Naive thymus-derived CD8-positive, alpha-beta T cell (primary cell): ENCODE data around the gene METTL26. TPM values are rescaled to one million over a fixed set of nuclear protein-coding genes. Genes with fewer than 3 reads are reported as not detected.

Source experiments
- ATAC-seq, 2 donors: fragments of 150-1000 bp; cut with Tn5 transposase in 1 of 2; sonication (Bioruptor Pico), chemical (Tn5 transposase) in 1 of 2; 1 replicate in 1 of 2; 2 replicates in 1 of 2; pipeline ENCODE4 v1.10.0; 2021; ENCODE audit warnings: mild to moderate bottlenecking in 2 of 2, moderate library complexity in 2 of 2
- POLR2A ChIA-PET: fragments of 350-600 bp; sonication (Branson Sonifier 250); formaldehyde crosslinking; loops from one replicate; lab custom pipeline; 2021; ENCODE audit warnings: antibody characterized with exemption; lab: Charles Lee
- DNase-seq, 10 donors: peaks; one replicate each; pipeline versions ENCODE4 v3.0.0 to v3.0.0-alpha.2; 2020 to 2022
- H3K27ac Mint-ChIP-seq, 10 donors: one replicate each; pipeline ENCODE4 v1.8.0; 2020 to 2022; ENCODE audit warnings: mild to moderate bottlenecking in 10 of 10, mixed read lengths in 10 of 10, moderate library complexity in 4 of 10, inconsistent platforms in 1 of 10
- H3K27me3 Mint-ChIP-seq, 5 donors: one replicate each; pipeline ENCODE4 v1.8.0; 2021 to 2022; ENCODE audit warnings: mixed read lengths in 5 of 5
- H3K36me3 Mint-ChIP-seq, 3 donors: one replicate each; pipeline ENCODE4 v1.8.0; 2020 to 2022; ENCODE audit warnings: mixed read lengths in 3 of 3, mild to moderate bottlenecking in 2 of 3, inconsistent platforms in 1 of 3
- H3K4me1 Mint-ChIP-seq, 4 donors: one replicate each; pipeline ENCODE4 v1.8.0; 2021 to 2022; ENCODE audit warnings: mixed read lengths in 4 of 4
- H3K4me3 Mint-ChIP-seq, 10 donors: one replicate each; pipeline ENCODE4 v1.8.0; 2020 to 2022; ENCODE audit warnings: mild to moderate bottlenecking in 10 of 10, mixed read lengths in 10 of 10, moderate library complexity in 6 of 10, inconsistent platforms in 1 of 10
- H3K9me3 Mint-ChIP-seq, 9 donors: one replicate each; pipeline ENCODE4 v1.8.0; 2020 to 2022; ENCODE audit warnings: mixed read lengths in 9 of 9, mild to moderate bottlenecking in 3 of 9, inconsistent platforms in 1 of 9, moderate library complexity in 1 of 9
- polyA plus RNA-seq, 3 donors: library from polyadenylated mRNA; unstranded; fragments of 300-500 nt; fragmentation: Illumina TruSeq; gene quantifications; one replicate each; pipeline ENCODE4 v1.2.3, GENCODE V29; 2021
- total RNA-seq, 8 experiments: library from RNA in 2 of 8; stranded (reverse) in 2 of 8; gene quantifications; one replicate each; pipeline ENCODE4 v1.2.3 and lab custom pipeline; 2021 to 2026

METTL26 gene
- total and polyA plus RNA-seq, 5 experiments from 2014 or later = 69.2 to 98.4 (median 88.4) TPM

- POLR2A ChIA-PET = interaction anchor here (1.0 kb wide), 1 partner anchor 11 kb away, joined by 6 read pairs; no protein-coding TSS in a partner anchor
- DNase-seq (no peak), ATAC-seq (no peak)
- no peak overlapping the region for H3K27ac Mint-ChIP-seq
- no peak overlapping the region for H3K4me3 Mint-ChIP-seq
- no peaks in the 10 kb centered on the region for H3K27me3 Mint-ChIP-seq
- H3K4me1 Mint-ChIP-seq = peaks cover 17 to 53% (median 38%) of the 10 kb centered on the region in 4 donors
- peaks cover 0 to 9% (median 0%) of the 10 kb centered on the region in 3 donors for H3K36me3 Mint-ChIP-seq
- no peaks in the 10 kb centered on the region for H3K9me3 Mint-ChIP-seq
Observed at GRCh38 chr16:595094-595528, 41.0 kb downstream of the METTL26 start.

GRCh38 chr16:593807-594206, 42.3 kb downstream of the METTL26 start:
- H3K4me3 Mint-ChIP-seq = peak overlapping the region in 6 of 10 donors; percentile 18 to 68 (median 30)
- POLR2A ChIA-PET = interaction anchor here (2.6 kb wide), 1 partner anchor 43 kb away, joined by 7 read pairs; the partner anchor contains the start of gene METTL26
- ATAC-seq = no peak

GRCh38 chr16:593406-593805, 42.7 kb downstream of the METTL26 start:
- H3K4me1 Mint-ChIP-seq = peaks cover 21 to 57% (median 41%) of the 10 kb centered on the region in 4 donors
- no peak for ATAC-seq

More at GRCh38 chr16:593807-594206, 42.3 kb downstream of the METTL26 start:
- H3K9me3 Mint-ChIP-seq = no peaks in the 10 kb centered on the region
- H3K36me3 Mint-ChIP-seq = peaks cover 0 to 9% (median 0%) of the 10 kb centered on the region in 3 donors
- peak in 1 of 10 donors; percentile 50 for DNase-seq
- H3K27me3 Mint-ChIP-seq = no peaks in the 10 kb centered on the region
- peaks cover 17 to 53% (median 38%) of the 10 kb centered on the region in 4 donors for H3K4me1 Mint-ChIP-seq
- peak overlapping the region in 2 of 10 donors; percentile 55 to 63 for H3K27ac Mint-ChIP-seq

GRCh38 chr16:592518-593306, 43.4 kb downstream of the METTL26 start:
- no peak for ATAC-seq
- Mint-ChIP-seq H3K9me3 (no peaks in the 10 kb centered on the region), H3K27ac (peak overlapping the region in 2 of 10 donors; percentile 20 to 78), H3K36me3 (peaks cover 0 to 9% (median 0%) of the 10 kb centered on the region in 3 donors), H3K4me3 (no peak overlapping the region), H3K4me1 (peaks cover 21 to 59% (median 47%) of the 10 kb centered on the region in 4 donors), H3K27me3 (no peaks in the 10 kb centered on the region)
- DNase-seq = no peak
- POLR2A ChIA-PET = interaction anchor here (0.6 to 2.6 kb wide), 2 partner anchors 44 to 104 kb away, joined by 4 to 7 read pairs; partner anchors contain the start of gene METTL26

More at GRCh38 chr16:593406-593805, 42.7 kb downstream of the METTL26 start:
- no peaks in the 10 kb centered on the region for H3K27me3 Mint-ChIP-seq
- H3K4me3 Mint-ChIP-seq = peak overlapping the region in 6 of 10 donors; percentile 18 to 68 (median 30)
- H3K9me3 Mint-ChIP-seq = no peaks in the 10 kb centered on the region
- POLR2A ChIA-PET = interaction anchor here (2.6 kb wide), 1 partner anchor 43 kb away, joined by 7 read pairs; the partner anchor contains the start of gene METTL26
- DNase-seq = no peak
- H3K36me3 Mint-ChIP-seq = peaks cover 0 to 9% (median 0%) of the 10 kb centered on the region in 3 donors
- H3K27ac Mint-ChIP-seq = peak overlapping the region in 3 of 10 donors; percentile 21 to 63 (median 55)

- ATAC-seq = no peak
- Mint-ChIP-seq H3K36me3 (peaks cover 0 to 9% (median 0%) of the 10 kb centered on the region in 3 donors), H3K27ac (peak overlapping the region in 4 of 10 donors; percentile 27 to 78 (median 54)), H3K4me3 (peak overlapping the region in 9 of 10 donors; percentile 37 to 98 (median 90)), H3K9me3 (no peaks in the 10 kb centered on the region), H3K27me3 (no peaks in the 10 kb centered on the region), H3K4me1 (peaks cover 22 to 58% (median 50%) of the 10 kb centered on the region in 4 donors)
- peak in 1 of 10 donors; percentile 50 for DNase-seq
- POLR2A ChIA-PET = interaction anchor here (2.6 kb wide), 1 partner anchor 44 kb away, joined by 7 read pairs; the partner anchor contains the start of gene METTL26
Observed at GRCh38 chr16:591892-592517, 44.1 kb downstream of the METTL26 start.

GRCh38 chr16:591231-591630, 44.9 kb downstream of the METTL26 start:
- peak overlapping the region; percentile 74 to 97 (median 88) for H3K27ac Mint-ChIP-seq
- POLR2A ChIA-PET = no interaction called here
- peaks cover 0 to 5% (median 0%) of the 10 kb centered on the region in 3 donors for H3K36me3 Mint-ChIP-seq
- no peak for DNase-seq
- H3K4me3 Mint-ChIP-seq = peak overlapping the region; percentile 73 to 98 (median 92)
- no peaks in the 10 kb centered on the region for H3K9me3 Mint-ChIP-seq
- no peak for ATAC-seq
- H3K4me1 Mint-ChIP-seq = peaks cover 22 to 51% (median 47%) of the 10 kb centered on the region in 4 donors
- no peaks in the 10 kb centered on the region for H3K27me3 Mint-ChIP-seq

- peak overlapping the region; percentile 73 to 98 (median 92) for H3K4me3 Mint-ChIP-seq
- DNase-seq (no peak), ATAC-seq (no peak)
- no peaks in the 10 kb centered on the region for H3K27me3 Mint-ChIP-seq
- H3K4me1 Mint-ChIP-seq = peaks cover 22 to 46% (median 44%) of the 10 kb centered on the region in 4 donors
- H3K9me3 Mint-ChIP-seq = no peaks in the 10 kb centered on the region
- H3K27ac Mint-ChIP-seq = peak overlapping the region; percentile 74 to 97 (median 88)
- peaks cover 0 to 3% (median 0%) of the 10 kb centered on the region in 3 donors for H3K36me3 Mint-ChIP-seq
- POLR2A ChIA-PET = interaction anchor here (0.6 to 1.2 kb wide), 4 partner anchors 40 to 99 kb away, joined by 3 to 5 read pairs (median 4); partner anchors contain the start of gene METTL26
Observed at GRCh38 chr16:590815-591200, 45.3 kb downstream of the METTL26 start.

GRCh38 chr16:590188-590814, 45.8 kb downstream of the METTL26 start:
- Mint-ChIP-seq H3K9me3 (no peaks in the 10 kb centered on the region), H3K27me3 (no peaks in the 10 kb centered on the region), H3K4me3 (peak overlapping the region; percentile 73 to 98 (median 92)), H3K4me1 (peaks cover 24 to 46% (median 45%) of the 10 kb centered on the region in 4 donors), H3K27ac (peak overlapping the region; percentile 74 to 97 (median 88)), H3K36me3 (peaks cover 0 to 2% (median 0%) of the 10 kb centered on the region in 3 donors)
- ATAC-seq (peak in 1 of 2 donors; percentile 0), DNase-seq (peak in 1 of 10 donors; percentile 31)
- POLR2A ChIA-PET = interaction anchor here (0.6 to 1.2 kb wide), 4 partner anchors 41 to 100 kb away, joined by 3 to 5 read pairs (median 4); partner anchors contain the start of gene METTL26

- H3K27me3 Mint-ChIP-seq = no peaks in the 10 kb centered on the region
- ATAC-seq = peak; percentile 83 to 84
- H3K9me3 Mint-ChIP-seq = no peaks in the 10 kb centered on the region
- H3K4me1 Mint-ChIP-seq = peaks cover 24 to 46% (median 45%) of the 10 kb centered on the region in 4 donors
- peak within 1 kb of the TSS; percentile 98 to 100 (median 98) for H3K27ac Mint-ChIP-seq
- H3K4me3 Mint-ChIP-seq = peak within 1 kb of the TSS; percentile 95 to 100 (median 99)
- POLR2A ChIA-PET = interaction anchor here (0.6 to 1.9 kb wide), 4 partner anchors 42 to 59 kb away, joined by 3 to 12 read pairs (median 7); partner anchors contain the start of genes METTL26 and WDR90
- peak; percentile 98 to 100 (median 99) for DNase-seq
- H3K36me3 Mint-ChIP-seq = peaks cover 0 to 2% (median 0%) of the 10 kb centered on the region in 3 donors
Observed at GRCh38 chr16:589658-590187, 46.4 kb downstream of the METTL26 start, which contains the start of gene RAB40C. RAB40C (plus strand) TSS chr16:590066; CDS start chr16:590292, 226 bp downstream.

GRCh38 chr16:588889-589657, 47.0 kb downstream of the METTL26 start:
- no peaks in the 10 kb centered on the region for H3K9me3 Mint-ChIP-seq
- H3K36me3 Mint-ChIP-seq = no peaks in the 10 kb centered on the region

More at GRCh38 chr16:588889-589657, 47.0 kb downstream of the METTL26 start:
- Mint-ChIP-seq H3K4me3 (peak overlapping the region; percentile 95 to 100 (median 99)), H3K27ac (peak overlapping the region; percentile 98 to 100 (median 98)), H3K4me1 (peaks cover 22 to 43% (median 41%) of the 10 kb centered on the region in 4 donors), H3K27me3 (no peaks in the 10 kb centered on the region)
- POLR2A ChIA-PET = interaction anchor here (0.7 to 1.9 kb wide), 10 partner anchors 10 to 1944 kb away, joined by 3 to 12 read pairs (median 4); partner anchors contain the start of genes METTL26 and WDR90
- ATAC-seq (peak; percentile 70 to 75), DNase-seq (peak; percentile 96 to 100 (median 98))
